ENCODE results near the gene MAL.
"Not testable (repeated sequence)": the region's sequence is repeated elsewhere in the genome, so short reads cannot be mapped to it uniquely, and the experiment has no call there.

MAL gene

GRCh38 chr2:95068256-95068655 is 42.7 kb downstream of the MAL start:
- no peak for DNase-seq

GRCh38 chr2:95069465-95069864 is 44.0 kb downstream of the MAL start:
- DNase-seq, result no peak

- DNase-seq, result no peak
These were observed 46.3 kb downstream of the MAL start for GRCh38 chr2:95071856-95072255.

GRCh38 chr2:95072424-95072823 is 46.9 kb downstream of the MAL start:
- no peak for DNase-seq

GRCh38 chr2:95073856-95074662 is 48.6 kb downstream of the MAL start:
- no peak for DNase-seq

GRCh38 chr2:95074663-95075439 is 49.3 kb downstream of the MAL start:
- no peak for DNase-seq

- DNase-seq, result no peak
These were observed 50.1 kb downstream of the MAL start for GRCh38 chr2:95075440-95076132.

- DNase-seq, result peak; percentile 35
These were observed 51.4 kb downstream of the MAL start for GRCh38 chr2:95076705-95077529.

- DNase-seq, result no peak
These were observed 52.0 kb downstream of the MAL start for GRCh38 chr2:95077530-95077825.

GRCh38 chr2:95077861-95078603 is 52.5 kb downstream of the MAL start:
- DNase-seq, result no peak

- peak; percentile 4 for DNase-seq
These were observed 53.7 kb downstream of the MAL start for GRCh38 chr2:95079199-95079683.

GRCh38 chr2:95082477-95082876 is 57.0 kb downstream of the MAL start:
- no peak for DNase-seq

- no peak for DNase-seq
These were observed 60.5 kb downstream of the MAL start for GRCh38 chr2:95086017-95086416.

GRCh38 chr2:95087379-95087778 is 61.9 kb downstream of the MAL start:
- no peak for DNase-seq

GRCh38 chr2:95091885-95092555 is 66.5 kb downstream of the MAL start:
- DNase-seq, result no peak

- not testable (repeated sequence) for DNase-seq
These were observed 72.8 kb downstream of the MAL start for GRCh38 chr2:95098273-95098672.

- DNase-seq, result no peak
These were observed 74.4 kb downstream of the MAL start for GRCh38 chr2:95099910-95100309.

Measured in fibroblast of skin of right biceps (primary cell).